GM12891 (cell line): ENCODE data around the gene TNPO1.

Experiments
- POLR2A ChIP-seq: IDR thresholded peaks from 2 replicates; pipeline ENCODE4 v1.6.1; 2011; ENCODE audit warnings: low read depth, low read length, control low read depth
- POLR2AphosphoS5 ChIP-seq: IDR thresholded peaks from 2 replicates; pipeline ENCODE4 v1.6.1; 2011; ENCODE audit warnings: low read depth, low read length, control low read depth
- TAF1 ChIP-seq: IDR thresholded peaks from 2 replicates; pipeline ENCODE4 v1.6.1; 2011; ENCODE audit warnings: low read depth, low read length, control low read depth

DNA sequence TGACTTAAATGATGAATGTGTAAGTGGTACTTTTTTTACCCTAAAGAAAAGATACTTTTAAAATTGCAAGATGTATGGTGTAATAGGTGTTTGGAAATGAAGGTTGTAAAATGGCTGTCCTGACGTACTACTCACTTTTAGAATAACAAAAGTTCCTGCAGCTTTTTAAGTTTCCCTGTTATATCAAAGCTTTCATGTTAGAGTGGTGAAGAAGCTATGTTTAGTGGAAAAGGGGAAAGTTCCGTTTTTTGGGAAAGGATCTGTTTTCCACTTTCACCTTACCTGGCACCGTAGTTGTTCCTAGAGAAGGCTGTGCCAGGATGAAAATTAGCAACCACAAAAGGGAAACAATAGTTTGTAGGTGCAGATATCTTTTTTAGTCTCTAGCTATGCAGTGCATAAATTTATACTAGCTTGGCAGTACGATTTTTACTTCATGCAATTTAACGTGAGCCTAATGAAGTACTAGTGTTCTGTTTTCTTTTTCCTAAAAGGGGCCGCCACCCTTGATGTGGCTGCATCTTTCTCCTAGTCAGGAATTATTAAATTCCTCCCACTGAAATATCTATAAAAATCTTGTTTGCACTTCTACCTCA, 1.3 kb downstream of the TNPO1 start:
- TF ChIP-seq POLR2AphosphoS5 = no peak
- TF ChIP-seq TAF1 = no peak
- TF ChIP-seq POLR2A = no peak
